HG03342 (cell line): ENCODE data around the gene LRP2.

Experiments used
- ATAC-seq: cut with Tn5 transposase; IDR thresholded peaks from one replicate; pipeline ENCODE4 v1.9.1; 2021; ENCODE audit warnings: mild to moderate bottlenecking, moderate library complexity; ENCODE audit not compliant: unreplicated experiment

Gene LRP2

DNA sequence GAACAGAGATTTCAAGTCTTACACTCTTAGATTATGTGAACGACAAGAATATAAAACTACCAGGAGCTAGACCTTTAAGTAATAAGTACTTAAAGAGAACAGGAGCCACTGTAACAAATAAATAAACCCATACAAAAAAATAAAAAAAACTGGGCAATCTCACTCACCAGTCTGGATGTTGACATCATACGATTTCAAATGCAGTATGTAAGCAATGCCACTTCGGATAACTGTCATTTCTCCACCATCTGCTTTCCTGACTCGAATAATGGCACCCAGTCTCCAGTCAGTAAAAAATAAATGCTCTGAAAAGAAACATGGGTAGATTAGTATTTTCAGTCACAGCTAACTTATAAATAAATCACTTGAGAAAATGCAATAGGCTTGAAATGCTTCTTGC, 115.1 kb downstream of the LRP2 start:
- no peak for ATAC-seq

DNA sequence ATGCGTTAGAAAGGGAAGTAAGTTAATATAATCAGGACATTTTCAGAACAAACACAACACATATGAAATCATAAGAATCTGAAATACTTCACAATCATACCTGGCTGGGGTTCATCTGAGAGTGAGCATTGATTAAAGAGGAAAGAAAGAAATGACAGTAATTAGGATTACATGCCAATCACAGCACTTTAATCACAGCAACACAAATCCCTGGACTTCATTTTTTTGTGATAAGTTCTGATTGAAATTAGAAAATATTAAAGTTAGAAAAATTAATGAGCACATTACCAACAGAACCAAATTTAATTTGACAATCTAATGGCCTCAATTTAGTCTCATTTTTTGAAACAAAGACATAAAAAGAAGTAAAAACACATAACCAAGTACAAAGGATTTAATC, 121.9 kb downstream of the LRP2 start:
- no peak for ATAC-seq

DNA sequence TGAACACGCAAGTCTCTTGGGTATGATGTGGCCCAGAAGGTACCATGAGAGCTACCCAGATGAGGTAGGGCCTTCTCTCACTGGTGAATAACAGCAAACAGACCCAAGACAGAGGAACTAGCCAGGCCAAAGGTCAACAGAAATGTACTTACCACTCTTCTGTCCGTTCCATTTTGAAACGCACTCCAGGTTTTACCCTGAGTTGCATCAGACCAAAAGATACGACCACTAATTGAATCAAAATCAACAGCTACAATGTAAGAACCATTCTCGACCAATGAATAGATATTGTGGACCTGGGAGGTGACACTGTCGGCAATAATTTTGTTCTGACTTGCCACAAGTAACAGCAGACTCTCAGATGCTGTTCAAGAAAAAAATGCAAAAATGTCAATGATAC, 124.4 kb downstream of the LRP2 start:
- no peak for ATAC-seq

DNA sequence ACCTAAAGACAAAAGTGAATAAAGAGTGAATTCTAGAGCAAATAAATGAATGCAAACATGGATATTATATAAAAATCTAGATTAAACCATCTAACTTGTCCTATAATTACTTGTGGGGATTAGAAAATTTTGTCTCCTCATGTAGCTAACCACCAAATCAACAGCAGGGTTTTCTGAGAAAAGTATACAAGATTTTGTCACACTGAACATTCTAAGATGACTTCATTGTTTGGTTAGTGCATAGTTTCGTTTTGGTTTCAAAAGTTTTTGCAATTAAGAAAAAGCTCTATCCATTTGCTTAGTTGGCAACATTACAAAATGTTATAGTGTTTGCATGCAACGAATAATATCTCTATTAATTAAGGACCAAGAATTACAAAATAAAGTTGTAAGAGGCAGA, 125.0 kb downstream of the LRP2 start:
- no peak for ATAC-seq

DNA sequence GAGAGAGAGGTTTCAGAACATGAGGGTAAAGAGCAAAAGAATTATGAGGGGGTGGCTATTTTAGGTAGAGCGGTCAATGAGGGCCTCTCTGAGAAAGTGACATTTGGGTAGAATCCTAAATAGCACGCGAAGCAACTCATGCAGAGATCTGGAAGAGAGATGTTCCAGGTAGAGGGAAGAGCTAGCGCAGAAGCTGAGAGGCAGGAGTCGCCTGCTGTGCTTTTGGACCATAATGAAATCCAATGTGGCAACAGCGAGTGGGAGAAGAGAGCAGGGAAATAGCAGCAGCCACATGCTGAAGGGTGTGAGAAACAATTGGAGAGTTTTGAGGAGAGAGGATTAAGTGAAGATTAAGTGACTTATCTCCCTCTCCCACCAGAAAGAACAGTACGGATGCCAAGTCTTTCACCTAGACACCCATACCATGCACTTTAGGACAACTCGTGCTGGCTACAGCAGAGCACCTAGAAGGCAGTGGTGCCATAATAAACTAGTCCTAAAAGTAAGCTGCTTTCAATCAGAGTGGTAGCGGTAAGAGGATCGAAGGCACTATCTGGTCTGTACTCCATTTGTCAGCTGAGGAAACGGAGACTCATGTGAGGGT, 129.7 kb downstream of the LRP2 start:
- no peak for ATAC-seq

DNA sequence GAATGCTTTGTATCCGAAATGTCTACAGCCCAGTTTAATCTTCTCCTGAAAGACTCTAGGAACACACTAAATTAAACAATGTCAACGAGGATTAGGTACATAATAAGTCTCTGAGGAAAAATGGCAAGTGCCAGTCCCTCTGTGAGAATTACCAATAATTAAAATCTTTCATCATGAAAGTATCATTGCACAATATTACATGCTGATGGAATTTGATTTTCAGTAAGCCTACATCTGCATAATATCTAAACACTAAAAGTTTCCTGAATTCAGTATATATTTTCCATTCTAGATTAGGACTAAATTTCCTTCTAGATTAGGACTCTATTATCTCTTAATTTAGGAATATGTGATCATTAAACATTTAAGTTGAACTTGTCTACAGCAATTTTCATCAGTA, 132.1 kb downstream of the LRP2 start:
- ATAC-seq = no peak

DNA sequence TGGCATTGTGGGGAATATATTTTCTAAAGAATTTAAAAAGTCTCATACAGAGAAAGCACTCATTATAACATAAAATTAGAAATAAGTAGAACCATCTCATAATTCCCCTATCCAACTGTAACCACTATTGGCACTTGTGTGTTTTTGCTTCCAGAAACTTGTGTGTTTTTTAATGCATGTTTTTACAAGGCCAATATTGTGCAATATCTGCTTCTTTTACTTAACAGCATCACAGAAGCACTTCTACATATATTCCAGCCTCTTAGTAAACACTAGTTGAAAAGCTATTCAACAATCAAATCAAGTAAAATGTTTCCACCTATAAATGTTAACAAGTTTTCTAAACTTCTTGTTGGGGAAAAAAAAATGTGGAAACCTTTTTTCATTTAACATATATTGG, 132.7 kb downstream of the LRP2 start:
- ATAC-seq = no peak

DNA sequence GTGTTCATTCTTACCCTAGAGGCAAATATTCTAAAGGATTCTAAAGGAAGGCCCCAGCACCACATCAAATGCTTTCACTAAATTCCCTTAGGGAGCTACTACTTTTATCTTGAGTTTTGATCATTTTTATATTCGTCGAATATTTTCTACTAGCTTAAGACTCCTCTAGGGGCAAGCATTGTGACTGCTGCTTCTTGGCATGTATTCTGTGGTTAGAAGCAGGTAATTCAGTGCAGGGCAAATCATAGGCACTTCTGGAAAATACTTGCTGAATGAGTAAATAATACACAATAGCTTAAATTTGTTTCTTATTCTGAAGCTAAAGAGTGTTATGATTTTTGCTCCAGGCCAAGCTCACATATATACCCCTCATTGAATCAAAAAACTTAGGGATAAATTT, 136.4 kb downstream of the LRP2 start:
- no peak for ATAC-seq

DNA sequence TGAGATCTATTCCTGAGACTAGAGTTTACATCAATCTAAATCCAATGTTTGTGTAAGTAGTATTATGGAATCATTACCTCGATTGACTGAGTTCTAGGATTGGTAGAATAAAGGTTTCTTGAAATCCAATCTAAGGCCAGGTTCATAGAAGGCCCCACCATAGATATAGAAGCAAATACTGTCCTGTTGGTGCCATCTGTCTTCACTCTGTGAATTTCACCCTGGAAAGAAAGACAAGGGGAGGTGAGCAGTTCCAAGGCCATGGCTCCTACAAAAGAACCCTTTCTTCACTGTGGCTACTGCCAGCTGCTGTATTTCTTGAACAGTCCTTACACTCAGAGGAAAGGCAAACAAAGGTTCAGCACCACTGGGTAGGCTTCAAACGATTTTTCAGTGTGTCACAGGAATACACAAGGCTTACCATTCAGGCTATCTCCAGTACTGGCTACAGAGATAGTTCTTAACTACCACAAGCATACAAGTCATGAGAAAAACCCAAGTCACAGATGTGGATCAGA, 137.0 kb downstream of the LRP2 start:
- no peak for ATAC-seq

DNA sequence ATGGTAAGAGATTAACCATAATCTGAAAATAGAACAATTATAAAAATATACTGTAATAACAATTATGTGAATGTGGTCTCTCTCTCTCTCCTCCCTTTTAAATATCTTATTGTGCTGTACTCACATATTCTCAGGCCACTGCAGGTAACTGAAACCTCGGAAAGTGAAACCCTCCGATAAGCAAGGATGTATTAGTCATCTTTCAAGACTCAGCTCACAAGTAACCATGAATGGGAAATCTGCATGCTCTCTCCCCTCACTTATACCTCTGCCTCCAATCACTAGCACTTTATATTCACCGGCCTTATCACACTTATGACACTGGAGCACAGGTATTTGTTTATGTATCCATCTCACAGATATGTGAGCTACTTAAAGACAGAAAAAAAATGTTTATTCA, 139.7 kb downstream of the LRP2 start:
- ATAC-seq = no peak

DNA sequence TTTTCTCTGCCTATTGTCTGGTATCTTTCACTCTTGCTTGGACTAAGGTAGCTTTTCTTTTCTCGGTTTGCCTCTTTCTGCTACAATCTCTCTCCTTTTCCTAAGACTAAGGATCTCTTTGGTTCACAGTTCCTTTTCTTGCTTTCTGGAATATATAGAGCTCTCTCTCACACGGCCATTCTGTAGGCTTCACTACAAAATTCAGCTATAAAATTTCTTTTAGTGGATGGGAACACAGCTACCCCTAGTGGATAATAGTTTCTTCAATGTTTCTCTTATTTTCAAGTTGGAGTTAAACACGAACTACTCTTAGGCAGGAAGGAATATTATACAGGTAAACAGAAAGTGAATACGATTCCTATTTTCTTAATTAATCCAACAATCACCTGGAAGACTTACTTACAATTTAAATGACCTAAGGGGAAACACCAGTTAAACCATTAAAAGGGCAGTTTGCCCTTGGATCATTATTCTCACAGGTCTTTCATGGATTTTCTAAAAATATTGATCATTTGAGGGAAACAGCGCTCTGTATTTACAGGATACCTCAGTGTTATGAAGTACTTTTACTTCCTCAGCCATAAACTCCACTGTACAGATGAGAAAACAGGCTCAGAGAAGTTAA, 140.5 kb downstream of the LRP2 start:
- ATAC-seq = no peak

DNA sequence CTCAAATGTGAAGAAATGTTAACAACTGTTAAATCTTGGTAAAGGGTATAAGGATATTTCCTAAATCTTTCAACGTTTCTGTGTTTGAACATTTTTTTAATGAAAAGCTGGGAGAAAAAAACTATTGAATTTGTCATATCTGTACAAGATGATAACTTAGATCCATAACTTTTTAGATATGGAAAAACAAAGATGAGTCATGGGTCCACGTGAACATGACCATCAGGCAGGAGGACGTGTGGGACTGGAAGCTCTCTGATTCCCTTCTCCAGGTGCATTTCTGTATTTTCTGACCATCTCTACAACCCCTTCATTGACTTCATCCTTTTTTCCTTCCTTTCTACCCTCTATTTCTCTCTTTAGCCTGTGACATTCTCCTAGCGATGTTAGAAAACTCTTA, 151.4 kb downstream of the LRP2 start:
- no peak for ATAC-seq

DNA sequence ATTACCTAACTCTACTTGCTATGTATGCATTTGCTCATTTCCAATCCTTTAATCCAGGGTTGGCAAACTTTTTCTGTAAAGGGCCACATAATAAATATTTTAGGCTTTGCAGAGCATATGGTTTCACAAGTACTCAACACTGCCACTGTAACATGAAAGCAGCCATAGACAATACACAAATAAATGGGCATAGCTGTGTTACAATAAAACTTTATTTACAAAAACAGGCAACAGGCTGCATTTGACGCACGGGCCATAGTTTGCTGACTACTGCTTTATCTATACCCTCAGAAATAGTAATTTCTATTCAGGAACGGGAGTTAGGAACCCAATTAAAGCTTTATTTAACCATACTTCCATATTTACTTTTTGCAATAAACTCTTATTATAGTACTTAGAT, 154.3 kb downstream of the LRP2 start:
- no peak for ATAC-seq

DNA sequence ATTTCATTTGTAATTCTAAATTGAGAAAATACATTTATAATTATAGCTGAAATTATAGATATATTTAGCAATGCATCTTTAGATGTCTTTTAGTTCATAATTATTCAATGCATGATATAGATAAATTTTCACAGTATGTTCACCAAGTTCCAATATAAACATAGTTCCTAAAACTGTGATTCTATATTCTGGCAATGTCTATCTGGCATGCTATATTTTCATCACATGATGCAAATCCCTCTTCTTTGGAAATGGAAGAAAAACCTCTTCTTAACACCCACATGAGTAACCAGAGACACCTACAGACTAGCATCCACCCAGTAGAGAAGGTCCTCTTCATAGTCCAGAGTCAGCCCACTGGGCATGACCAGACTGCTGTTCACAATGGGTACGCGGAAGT, 157.2 kb downstream of the LRP2 start:
- ATAC-seq = no peak

DNA sequence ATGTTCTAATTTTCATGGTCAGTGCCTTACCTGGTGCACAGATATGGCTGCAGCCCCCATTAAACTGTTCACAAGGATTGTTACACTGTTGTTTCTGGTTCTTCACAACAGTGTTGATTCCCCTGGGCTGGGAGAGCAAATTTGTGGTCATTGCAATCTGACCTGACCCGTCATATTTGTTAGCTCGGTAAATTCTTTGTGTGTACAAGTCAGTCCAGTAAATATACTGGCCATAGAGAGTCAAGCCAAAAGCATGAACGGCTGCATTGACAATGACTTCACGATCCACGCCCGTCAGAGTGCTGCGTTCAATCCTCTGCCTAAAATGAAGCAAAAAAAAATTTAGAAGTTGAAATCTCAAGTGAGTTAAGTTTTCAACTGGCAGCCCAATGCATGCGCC, 158.4 kb downstream of the LRP2 start:
- ATAC-seq = no peak

DNA sequence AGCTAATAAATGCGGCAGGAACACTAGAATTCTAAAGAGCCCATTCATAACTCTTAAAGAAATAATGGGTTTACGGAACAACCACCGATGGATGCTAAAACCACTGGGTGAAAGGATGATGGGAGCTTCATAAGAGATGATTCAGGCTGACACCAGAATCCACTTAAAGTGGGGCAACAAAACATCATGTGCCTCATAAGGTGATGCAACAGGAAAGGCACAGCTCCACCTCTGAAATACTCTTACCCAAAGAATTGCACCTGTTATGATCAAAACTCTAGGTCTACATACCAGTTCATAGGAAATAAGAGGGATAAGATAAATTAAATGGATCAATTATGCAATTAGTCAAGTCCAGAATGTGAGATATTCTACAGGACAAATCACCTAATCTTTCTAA, 161.6 kb downstream of the LRP2 start:
- no peak for ATAC-seq

DNA sequence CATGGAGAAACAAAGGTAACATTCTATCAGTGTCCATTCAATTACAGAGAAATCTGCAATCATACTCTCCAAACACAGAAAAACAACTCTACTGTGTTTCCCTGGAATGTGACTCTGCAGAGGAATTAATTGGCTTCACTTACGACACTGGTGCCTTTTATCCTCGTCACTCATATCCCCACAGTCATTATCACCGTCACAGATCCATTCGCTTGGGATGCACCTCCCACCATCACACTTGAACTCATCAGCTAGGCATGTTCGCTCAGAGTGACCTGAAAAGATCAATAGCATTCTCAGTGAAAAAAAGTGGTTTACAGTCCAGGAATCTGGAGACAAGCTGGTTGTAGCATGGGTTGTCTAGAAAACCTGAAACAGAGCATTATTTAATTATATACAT, 168.7 kb downstream of the LRP2 start:
- no peak for ATAC-seq

DNA sequence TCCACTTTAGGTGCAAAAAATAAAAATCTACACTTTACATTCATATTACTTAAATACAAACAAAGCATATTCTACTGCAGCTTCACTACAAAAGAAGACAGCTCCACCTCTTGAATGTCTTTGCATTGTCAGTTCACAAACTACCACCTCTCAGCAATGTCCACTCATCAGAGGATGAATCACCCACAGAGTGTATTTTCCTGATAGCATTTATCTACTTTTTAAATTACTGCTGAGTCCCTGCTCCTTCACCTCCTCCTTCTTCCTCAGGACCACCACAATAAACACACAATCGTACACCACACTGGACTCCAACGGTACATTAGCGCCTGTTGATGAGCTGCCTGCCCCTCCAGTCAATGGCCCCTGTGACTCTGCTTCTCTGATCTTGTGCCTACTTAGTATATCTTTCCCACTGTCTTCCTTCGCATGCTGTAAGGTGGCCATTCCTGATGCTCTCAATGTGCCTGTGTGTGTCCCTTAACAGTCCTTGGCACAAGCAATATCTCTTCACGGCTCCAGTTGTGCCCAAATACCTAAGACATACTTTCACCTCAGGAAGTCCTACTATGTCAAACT, 172.0 kb downstream of the LRP2 start:
- ATAC-seq = no peak

DNA sequence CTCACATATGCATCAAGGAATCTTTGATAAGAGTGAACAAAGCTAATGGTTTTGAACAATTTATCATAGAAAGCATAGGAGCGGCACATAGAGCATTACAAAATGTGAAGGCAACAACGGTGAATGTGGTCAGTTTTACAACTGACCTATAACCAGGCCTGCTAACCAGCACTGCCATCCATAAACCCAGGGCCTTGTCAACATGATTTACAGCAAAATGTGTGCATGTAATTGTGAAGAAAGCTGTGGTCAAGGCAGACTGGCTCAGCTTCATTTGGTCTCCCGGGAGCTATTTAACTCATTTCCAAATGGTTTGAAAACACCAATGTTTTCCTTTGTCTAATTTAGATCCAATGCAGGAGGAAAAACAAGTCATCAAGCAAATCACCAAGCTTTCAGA, 173.2 kb downstream of the LRP2 start:
- no peak for ATAC-seq

DNA sequence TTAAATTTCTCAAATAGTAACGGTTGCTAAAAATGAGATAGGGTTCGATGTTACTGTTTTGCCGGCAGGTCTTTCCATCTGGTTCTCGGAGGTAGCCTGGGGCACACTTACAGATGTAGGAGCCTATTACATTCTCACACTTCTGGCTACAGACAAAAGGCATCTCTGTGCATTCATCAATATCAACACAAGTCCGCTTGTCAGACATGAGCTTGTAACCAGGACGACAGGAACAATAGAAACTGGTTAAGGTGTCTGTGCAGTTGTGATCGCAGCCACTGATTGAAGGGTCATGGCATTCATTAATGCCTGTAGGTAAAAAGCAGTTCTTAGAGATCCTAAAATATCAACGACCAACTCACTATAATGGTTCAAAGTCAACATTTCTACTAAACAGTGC, 176.6 kb downstream of the LRP2 start:
- ATAC-seq = no peak

DNA sequence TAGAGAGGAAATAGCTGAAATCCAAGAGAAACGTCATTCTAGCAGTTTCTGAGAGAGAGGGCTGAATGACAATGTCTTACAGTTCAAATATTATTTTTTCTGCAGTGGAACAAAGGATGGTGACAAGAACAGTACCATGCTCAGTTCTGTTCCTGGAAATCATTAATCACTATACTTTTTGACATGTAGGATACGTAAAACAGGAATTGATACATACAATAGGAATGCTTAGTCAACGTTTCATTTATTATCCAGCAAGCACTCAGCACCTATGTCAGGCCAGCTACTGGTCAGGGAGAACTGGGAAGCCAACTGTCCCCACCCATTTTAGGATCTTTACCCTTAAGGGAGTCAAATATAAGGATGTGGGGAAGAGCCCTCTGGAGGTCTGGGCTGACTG, 178.3 kb downstream of the LRP2 start:
- ATAC-seq = no peak

DNA sequence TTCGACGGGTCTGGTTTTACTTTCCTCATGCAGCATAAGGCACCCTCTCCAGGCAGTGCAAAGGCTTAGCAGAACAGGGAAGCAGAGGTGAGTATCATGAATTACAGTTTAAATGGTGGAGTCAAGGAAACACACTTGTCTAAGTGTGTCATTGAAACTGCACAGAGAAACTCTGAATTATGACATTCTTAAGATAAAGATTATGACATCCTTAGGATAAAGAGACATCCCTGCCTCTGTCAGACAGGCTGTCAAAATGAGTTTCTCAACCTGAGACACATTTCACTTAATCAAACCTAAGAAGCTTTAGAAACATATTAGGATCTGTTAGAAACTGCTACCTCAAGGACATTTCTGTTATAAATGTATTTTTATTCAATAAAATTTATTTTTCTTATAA, 179.8 kb downstream of the LRP2 start:
- no peak for ATAC-seq
